PC-9 (cell line): ENCODE data around the gene DDR1.

Source experiments
- EZH2 ChIP-seq: fragments of 200-600 bp; sonication (generic); IDR thresholded peaks from 2 replicates; pipeline ENCODE4 v1.8.0; 2017; ENCODE audit warnings: antibody characterized with exemption, low read depth
- TF ChIP-seq, protein P1 (sequence below): fragments of 200-600 bp; sonication (generic); conservative IDR thresholded peaks from 2 replicates; pipeline ENCODE4 v1.6.1; 2017; ENCODE audit warnings: mixed run types, antibody characterized with exemption, mild to moderate bottlenecking, moderate library complexity

DNA sequence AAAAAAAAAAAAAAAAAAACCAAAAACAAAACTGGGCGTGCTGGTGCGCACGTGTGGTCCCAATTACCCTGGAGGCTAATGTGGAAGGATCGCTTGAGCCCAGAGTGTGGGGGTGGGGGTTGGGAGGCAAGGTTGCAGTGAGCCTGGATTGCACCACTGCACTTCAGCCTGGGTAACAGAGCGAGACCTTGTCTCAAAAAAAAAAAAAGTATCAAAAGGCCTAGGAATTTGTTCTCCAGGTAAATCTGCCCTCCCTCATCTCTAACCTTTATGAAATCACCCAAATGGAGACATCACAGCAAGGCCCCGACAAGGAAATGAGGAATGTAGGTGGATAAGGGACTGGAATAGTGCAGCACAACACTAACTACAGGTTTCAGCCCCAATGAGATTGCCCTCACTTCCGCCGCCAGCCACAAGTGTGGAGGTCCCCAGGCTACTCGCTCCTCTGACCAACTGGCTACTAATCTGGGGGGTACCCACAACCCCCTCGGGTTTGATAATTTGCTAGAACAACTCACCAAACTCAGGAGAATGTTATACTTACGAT is 36.8 kb upstream of the DDR1 start:
- TF ChIP-seq, protein P1, sequence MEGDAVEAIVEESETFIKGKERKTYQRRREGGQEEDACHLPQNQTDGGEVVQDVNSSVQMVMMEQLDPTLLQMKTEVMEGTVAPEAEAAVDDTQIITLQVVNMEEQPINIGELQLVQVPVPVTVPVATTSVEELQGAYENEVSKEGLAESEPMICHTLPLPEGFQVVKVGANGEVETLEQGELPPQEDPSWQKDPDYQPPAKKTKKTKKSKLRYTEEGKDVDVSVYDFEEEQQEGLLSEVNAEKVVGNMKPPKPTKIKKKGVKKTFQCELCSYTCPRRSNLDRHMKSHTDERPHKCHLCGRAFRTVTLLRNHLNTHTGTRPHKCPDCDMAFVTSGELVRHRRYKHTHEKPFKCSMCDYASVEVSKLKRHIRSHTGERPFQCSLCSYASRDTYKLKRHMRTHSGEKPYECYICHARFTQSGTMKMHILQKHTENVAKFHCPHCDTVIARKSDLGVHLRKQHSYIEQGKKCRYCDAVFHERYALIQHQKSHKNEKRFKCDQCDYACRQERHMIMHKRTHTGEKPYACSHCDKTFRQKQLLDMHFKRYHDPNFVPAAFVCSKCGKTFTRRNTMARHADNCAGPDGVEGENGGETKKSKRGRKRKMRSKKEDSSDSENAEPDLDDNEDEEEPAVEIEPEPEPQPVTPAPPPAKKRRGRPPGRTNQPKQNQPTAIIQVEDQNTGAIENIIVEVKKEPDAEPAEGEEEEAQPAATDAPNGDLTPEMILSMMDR, result no peak
- no peak for TF ChIP-seq EZH2
